NCI-H2196 treated with DMSO at 0.1 percent for 48 hours (cell line): ENCODE results near the gene MCM3AP.

Source experiments
- DNase-seq: peaks from one replicate; lab custom pipeline; 2025; ENCODE audit not compliant: unreplicated experiment; lab: John Stamatoyannopoulos, UW

The MCM3AP gene

GRCh38 chr21:46187814-46188213 lies 97.6 kb downstream of the MCM3AP start:
- DNase-seq = no peak

GRCh38 chr21:46187261-46187660 lies 98.2 kb downstream of the MCM3AP start:
- no peak for DNase-seq

- DNase-seq = no peak
Observed at GRCh38 chr21:46185716-46186115, 99.7 kb downstream of the MCM3AP start.
